Neural cell (in vitro differentiated cells): ENCODE results near the gene KXD1. TPM values are rescaled to one million over a fixed set of nuclear protein-coding genes. Genes with fewer than 3 reads are reported as not detected.

ENCODE experiments used
- H2AFZ ChIP-seq: fragments of 200-600, 300-800 bp; sonication (generic), shearing (Covaris generic); 2 replicates; pipeline ENCODE4 v1.6.0; 2014; ENCODE audit warnings: low read depth, mild to moderate bottlenecking, antibody characterized with exemption, low read length, moderate library complexity
- H3F3A ChIP-seq: fragments of 200-600 bp; shearing (Covaris generic); 2 replicates; pipeline ENCODE4 v1.6.1; 2016; ENCODE audit warnings: mild to moderate bottlenecking, moderate library complexity, mixed read lengths, antibody characterized with exemption, low read length; ENCODE audit not compliant: insufficient read depth, poor library complexity, severe bottlenecking
- H3K27ac ChIP-seq: fragments of 200-600, 300-800 bp; sonication (generic), shearing (Covaris generic); 2 replicates; pipeline ENCODE4 v1.5.1; 2014; ENCODE audit warnings: mild to moderate bottlenecking, low read length, moderate library complexity
- H3K27me3 ChIP-seq: fragments of 300-800, 200-600 bp; sonication (generic), shearing (Covaris generic); 2 replicates; pipeline ENCODE4 v1.6.0; 2014; ENCODE audit warnings: mild to moderate bottlenecking, low read depth, low read length, moderate library complexity; ENCODE audit not compliant: insufficient read depth
- H3K36me3 ChIP-seq: fragments of 300-800, 200-600 bp; sonication (generic), shearing (Covaris generic); 2 replicates; pipeline ENCODE4 v1.5.1; 2014; ENCODE audit warnings: mild to moderate bottlenecking, antibody characterized with exemption, low read length, moderate library complexity; ENCODE audit not compliant: insufficient read depth
- H3K4me2 ChIP-seq: fragments of 300-800, 200-600 bp; sonication (generic), shearing (Covaris generic); 2 replicates; pipeline ENCODE4 v1.6.0; 2014; ENCODE audit warnings: mild to moderate bottlenecking, low read length
- H3K4me3 ChIP-seq: fragments of 300-800, 200-600 bp; sonication (generic), shearing (Covaris generic); 2 replicates; pipeline ENCODE4 v1.5.1; 2014; ENCODE audit warnings: mild to moderate bottlenecking, low read length, moderate library complexity
- H3K79me2 ChIP-seq: fragments of 200-600 bp; shearing (Covaris generic); replicated peaks from 2 replicates; pipeline ENCODE4 v1.6.0; 2014; ENCODE audit warnings: mild to moderate bottlenecking, low read length, moderate library complexity; ENCODE audit not compliant: insufficient read depth
- H3K9ac ChIP-seq: fragments of 300-800, 200-600 bp; sonication (generic), shearing (Covaris generic); 2 replicates; pipeline ENCODE4 v1.6.1; 2016; ENCODE audit warnings: mild to moderate bottlenecking, low read length, mixed read lengths
- H3K9me2 ChIP-seq: fragments of 200-600 bp; shearing (Covaris generic); 2 replicates; pipeline ENCODE4 v1.6.1; 2016; ENCODE audit warnings: mild to moderate bottlenecking, low read length, mixed read lengths; ENCODE audit not compliant: insufficient read depth
- H3K9me3 ChIP-seq: fragments of 200-600, 300-800 bp; sonication (generic), shearing (Covaris generic); 2 replicates; pipeline ENCODE4 v1.6.1; 2016; ENCODE audit warnings: mild to moderate bottlenecking, mixed run types, low read length, moderate library complexity, mixed read lengths
- H4K20me1 ChIP-seq: fragments of 200-600 bp; shearing (Covaris generic); 2 replicates; pipeline ENCODE4 v1.6.1; 2016; ENCODE audit warnings: mild to moderate bottlenecking, mixed run types; ENCODE audit not compliant: insufficient read depth
- EP300 ChIP-seq: fragments of 450-650 bp; conservative IDR thresholded peaks from 2 replicates; pipeline ENCODE4 v1.6.1; 2014; ENCODE audit warnings: antibody characterized with exemption, mild to moderate bottlenecking, moderate library complexity; ENCODE audit not compliant: poor library complexity, severe bottlenecking
- EZH2 ChIP-seq: fragments of 200-600, 300-800 bp; shearing (Covaris generic), sonication (generic); IDR thresholded peaks from 2 replicates; pipeline ENCODE4 v1.6.1; 2014; ENCODE audit warnings: antibody characterized with exemption, low read length, borderline replicate concordance, mild to moderate bottlenecking; ENCODE audit not compliant: insufficient read depth, poor library complexity, severe bottlenecking
- MXI1 ChIP-seq: fragments of 450-650 bp; conservative IDR thresholded peaks from 2 replicates; pipeline ENCODE4 v1.6.1; 2014; ENCODE audit warnings: antibody characterized with exemption, mild to moderate bottlenecking; ENCODE audit not compliant: poor library complexity, severe bottlenecking
- POLR2AphosphoS5 ChIP-seq: IDR thresholded peaks from 2 replicates; pipeline ENCODE4 v1.6.1; 2012
- RAD21 ChIP-seq: fragments of 450-650 bp; conservative IDR thresholded peaks from 2 replicates; pipeline ENCODE4 v1.6.1; 2014; ENCODE audit warnings: antibody characterized with exemption, mild to moderate bottlenecking, moderate library complexity
- SMC3 ChIP-seq: fragments of 450-650 bp; conservative IDR thresholded peaks from 2 replicates; pipeline ENCODE4 v1.6.1; 2014; ENCODE audit warnings: antibody characterized with exemption, mild to moderate bottlenecking, moderate library complexity; ENCODE audit not compliant: poor library complexity
- TAF1 ChIP-seq: IDR thresholded peaks from 2 replicates; pipeline ENCODE4 v1.6.1; 2012; ENCODE audit warnings: low read depth
- polyA plus RNA-seq: library from polyadenylated mRNA; depleted of rRNA; stranded (reverse); fragments of >200 nt; gene quantifications from 2 replicates; pipeline ENCODE4 v1.2.3, GENCODE V29; 2014
- TF ChIP-seq, protein P1 (sequence below): IDR thresholded peaks from 2 replicates; pipeline ENCODE4 v1.6.1; 2012; ENCODE audit warnings: borderline replicate concordance
- TF ChIP-seq, protein P2 (sequence below): fragments of 450-650 bp; IDR thresholded peaks from 2 replicates; pipeline ENCODE4 v1.5.1; 2014; ENCODE audit warnings: antibody characterized with exemption, mild to moderate bottlenecking, moderate library complexity; ENCODE audit not compliant: poor library complexity, severe bottlenecking

Gene KXD1
- polyA plus RNA-seq, 1 donor from 2014 or later = 55.8 TPM

DNA sequence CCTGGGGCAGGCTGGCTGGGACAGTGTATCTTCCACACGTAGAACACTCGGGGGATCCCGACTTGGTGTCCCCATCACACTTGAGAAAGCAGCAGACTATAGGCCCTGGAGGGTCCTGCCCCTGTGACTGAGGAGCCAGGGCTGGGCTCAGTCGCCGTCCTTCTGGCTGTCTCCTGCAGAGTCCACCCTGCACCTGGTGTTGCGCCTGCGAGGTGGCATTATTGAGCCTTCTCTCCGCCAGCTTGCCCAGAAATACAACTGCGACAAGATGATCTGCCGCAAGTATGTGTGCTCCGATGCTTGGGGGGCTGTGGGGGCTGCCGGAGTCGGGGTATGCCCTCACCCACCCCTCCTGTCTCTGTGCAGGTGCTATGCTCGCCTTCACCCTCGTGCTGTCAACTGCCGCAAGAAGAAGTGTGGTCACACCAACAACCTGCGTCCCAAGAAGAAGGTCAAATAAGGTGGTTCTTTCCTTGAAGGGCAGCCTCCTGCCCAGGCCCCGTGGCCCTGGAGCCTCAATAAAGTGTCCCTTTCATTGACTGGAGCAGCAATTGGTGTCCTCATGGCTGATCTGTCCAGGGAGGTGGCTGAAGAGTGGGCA, 17.1 kb downstream of the KXD1 start:
- H3K4me2 ChIP-seq = no peak overlapping the region

DNA sequence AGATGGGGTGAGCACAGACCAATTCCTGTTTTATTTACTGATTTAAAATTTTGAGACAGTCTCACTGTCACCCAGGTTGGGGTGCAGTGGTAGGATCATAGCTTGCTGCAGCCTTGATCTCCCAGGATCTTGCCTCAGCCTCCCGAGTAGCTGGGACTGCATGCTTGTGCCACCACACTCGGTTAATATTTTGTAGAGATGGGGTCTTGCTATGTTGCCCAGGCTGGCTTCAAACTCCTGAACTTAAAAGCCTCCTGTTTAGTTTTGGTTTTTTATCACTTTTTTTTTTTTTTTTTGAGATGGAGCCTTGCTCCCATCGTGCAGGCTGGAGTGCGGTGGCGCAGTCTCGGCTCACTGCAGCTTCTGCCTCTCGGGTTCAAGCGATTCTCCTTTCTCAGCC, 18.7 kb downstream of the KXD1 start:
- H3K27ac ChIP-seq = no peak overlapping the region
- H3K36me3 ChIP-seq = no peaks in the 10 kb centered on the region
- H3K9me2 ChIP-seq = no peaks in the 10 kb centered on the region
- H3F3A ChIP-seq = no peaks in the 10 kb centered on the region
- H3K27me3 ChIP-seq = no peaks in the 10 kb centered on the region
- H3K4me3 ChIP-seq = no peak overlapping the region
- H4K20me1 ChIP-seq = no peaks in the 10 kb centered on the region
- H3K4me2 ChIP-seq = no peak overlapping the region
- peaks cover 13% of the 10 kb centered on the region for H3K79me2 ChIP-seq
- no peak overlapping the region for H2AFZ ChIP-seq
- no peaks in the 10 kb centered on the region for H3K9me3 ChIP-seq
- no peak for TF ChIP-seq EZH2
- H3K9ac ChIP-seq = no peak overlapping the region

More for the DNA sequence above, 17.1 kb downstream of the KXD1 start:
- Histone ChIP-seq H3K27ac (no peak overlapping the region), H3K79me2 (peaks cover 13% of the 10 kb centered on the region), H2AFZ (no peak overlapping the region), H3F3A (no peaks in the 10 kb centered on the region), H3K9ac (no peak overlapping the region), H3K36me3 (no peaks in the 10 kb centered on the region), H4K20me1 (no peaks in the 10 kb centered on the region), H3K9me3 (no peaks in the 10 kb centered on the region), H3K27me3 (no peaks in the 10 kb centered on the region), H3K4me3 (no peak overlapping the region), H3K9me2 (no peaks in the 10 kb centered on the region)
- TF ChIP-seq EP300 (no peak), EZH2 (no peak), POLR2AphosphoS5 (no peak), SMC3 (no peak), TAF1 (no peak), RAD21 (no peak), MXI1 (no peak)
- TF ChIP-seq, protein P1, sequence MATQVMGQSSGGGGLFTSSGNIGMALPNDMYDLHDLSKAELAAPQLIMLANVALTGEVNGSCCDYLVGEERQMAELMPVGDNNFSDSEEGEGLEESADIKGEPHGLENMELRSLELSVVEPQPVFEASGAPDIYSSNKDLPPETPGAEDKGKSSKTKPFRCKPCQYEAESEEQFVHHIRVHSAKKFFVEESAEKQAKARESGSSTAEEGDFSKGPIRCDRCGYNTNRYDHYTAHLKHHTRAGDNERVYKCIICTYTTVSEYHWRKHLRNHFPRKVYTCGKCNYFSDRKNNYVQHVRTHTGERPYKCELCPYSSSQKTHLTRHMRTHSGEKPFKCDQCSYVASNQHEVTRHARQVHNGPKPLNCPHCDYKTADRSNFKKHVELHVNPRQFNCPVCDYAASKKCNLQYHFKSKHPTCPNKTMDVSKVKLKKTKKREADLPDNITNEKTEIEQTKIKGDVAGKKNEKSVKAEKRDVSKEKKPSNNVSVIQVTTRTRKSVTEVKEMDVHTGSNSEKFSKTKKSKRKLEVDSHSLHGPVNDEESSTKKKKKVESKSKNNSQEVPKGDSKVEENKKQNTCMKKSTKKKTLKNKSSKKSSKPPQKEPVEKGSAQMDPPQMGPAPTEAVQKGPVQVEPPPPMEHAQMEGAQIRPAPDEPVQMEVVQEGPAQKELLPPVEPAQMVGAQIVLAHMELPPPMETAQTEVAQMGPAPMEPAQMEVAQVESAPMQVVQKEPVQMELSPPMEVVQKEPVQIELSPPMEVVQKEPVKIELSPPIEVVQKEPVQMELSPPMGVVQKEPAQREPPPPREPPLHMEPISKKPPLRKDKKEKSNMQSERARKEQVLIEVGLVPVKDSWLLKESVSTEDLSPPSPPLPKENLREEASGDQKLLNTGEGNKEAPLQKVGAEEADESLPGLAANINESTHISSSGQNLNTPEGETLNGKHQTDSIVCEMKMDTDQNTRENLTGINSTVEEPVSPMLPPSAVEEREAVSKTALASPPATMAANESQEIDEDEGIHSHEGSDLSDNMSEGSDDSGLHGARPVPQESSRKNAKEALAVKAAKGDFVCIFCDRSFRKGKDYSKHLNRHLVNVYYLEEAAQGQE = no peak
- TF ChIP-seq, protein P2, sequence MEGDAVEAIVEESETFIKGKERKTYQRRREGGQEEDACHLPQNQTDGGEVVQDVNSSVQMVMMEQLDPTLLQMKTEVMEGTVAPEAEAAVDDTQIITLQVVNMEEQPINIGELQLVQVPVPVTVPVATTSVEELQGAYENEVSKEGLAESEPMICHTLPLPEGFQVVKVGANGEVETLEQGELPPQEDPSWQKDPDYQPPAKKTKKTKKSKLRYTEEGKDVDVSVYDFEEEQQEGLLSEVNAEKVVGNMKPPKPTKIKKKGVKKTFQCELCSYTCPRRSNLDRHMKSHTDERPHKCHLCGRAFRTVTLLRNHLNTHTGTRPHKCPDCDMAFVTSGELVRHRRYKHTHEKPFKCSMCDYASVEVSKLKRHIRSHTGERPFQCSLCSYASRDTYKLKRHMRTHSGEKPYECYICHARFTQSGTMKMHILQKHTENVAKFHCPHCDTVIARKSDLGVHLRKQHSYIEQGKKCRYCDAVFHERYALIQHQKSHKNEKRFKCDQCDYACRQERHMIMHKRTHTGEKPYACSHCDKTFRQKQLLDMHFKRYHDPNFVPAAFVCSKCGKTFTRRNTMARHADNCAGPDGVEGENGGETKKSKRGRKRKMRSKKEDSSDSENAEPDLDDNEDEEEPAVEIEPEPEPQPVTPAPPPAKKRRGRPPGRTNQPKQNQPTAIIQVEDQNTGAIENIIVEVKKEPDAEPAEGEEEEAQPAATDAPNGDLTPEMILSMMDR = no peak
